HEK293T (cell line): Measurements from ENCODE around the gene TESK2.

Experiments
- ELF4 ChIP-seq: fragments of 450-650 bp; IDR thresholded peaks from 2 replicates; pipeline ENCODE4 v1.6.1; 2017; ENCODE audit warnings: antibody characterized with exemption
- FOXA1 ChIP-seq: fragments of 450-650 bp; IDR thresholded peaks from 2 replicates; pipeline ENCODE4 v1.6.1; 2016; ENCODE audit warnings: mild to moderate bottlenecking
- FOXM1 ChIP-seq: fragments of 450-650 bp; IDR thresholded peaks from 2 replicates; pipeline ENCODE4 v1.6.1; 2017; ENCODE audit warnings: mild to moderate bottlenecking, borderline replicate concordance
- LEF1 ChIP-seq: fragments of 450-650 bp; IDR thresholded peaks from 2 replicates; pipeline ENCODE4 v1.6.1; 2017; ENCODE audit warnings: mild to moderate bottlenecking, borderline replicate concordance
- NFRKB ChIP-seq: fragments of 450-650 bp; IDR thresholded peaks from 2 replicates; pipeline ENCODE4 v1.6.1; 2016; ENCODE audit warnings: mild to moderate bottlenecking, moderate library complexity
- PKNOX1 ChIP-seq: fragments of 450-650 bp; IDR thresholded peaks from 2 replicates; pipeline ENCODE4 v1.6.1; 2016
- SP1 ChIP-seq: fragments of 450-650 bp; IDR thresholded peaks from 2 replicates; pipeline ENCODE4 v1.6.1; 2017
- SUZ12 ChIP-seq: fragments of 450-650 bp; IDR thresholded peaks from 2 replicates; pipeline ENCODE4 v1.6.1; 2016; ENCODE audit warnings: mild to moderate bottlenecking
- TARDBP ChIP-seq: fragments of 450-650 bp; IDR thresholded peaks from 2 replicates; pipeline ENCODE4 v1.6.1; 2016

GRCh38 chr1:45314266-45314665, 176.7 kb downstream of the TESK2 start:
- TF ChIP-seq SP1, result no peak
- TF ChIP-seq FOXM1, result no peak
- no peak for TF ChIP-seq SUZ12
- no peak for TF ChIP-seq FOXA1
- TF ChIP-seq PKNOX1, result no peak
- no peak for TF ChIP-seq LEF1
- no peak for TF ChIP-seq NFRKB
- no peak for TF ChIP-seq TARDBP
- TF ChIP-seq ELF4, result no peak
